GM18867 (cell line): ENCODE measurements around the gene COPG2.
"Not testable (repeated sequence)": the region's sequence is repeated elsewhere in the genome, so short reads cannot be mapped to it uniquely, and the experiment has no call there.

ENCODE experiments used
- ATAC-seq: cut with Tn5 transposase; IDR thresholded peaks from one replicate; pipeline ENCODE4 v1.9.1; 2021; ENCODE audit warnings: mild to moderate bottlenecking, moderate library complexity; ENCODE audit not compliant: unreplicated experiment

The COPG2 gene

DNA sequence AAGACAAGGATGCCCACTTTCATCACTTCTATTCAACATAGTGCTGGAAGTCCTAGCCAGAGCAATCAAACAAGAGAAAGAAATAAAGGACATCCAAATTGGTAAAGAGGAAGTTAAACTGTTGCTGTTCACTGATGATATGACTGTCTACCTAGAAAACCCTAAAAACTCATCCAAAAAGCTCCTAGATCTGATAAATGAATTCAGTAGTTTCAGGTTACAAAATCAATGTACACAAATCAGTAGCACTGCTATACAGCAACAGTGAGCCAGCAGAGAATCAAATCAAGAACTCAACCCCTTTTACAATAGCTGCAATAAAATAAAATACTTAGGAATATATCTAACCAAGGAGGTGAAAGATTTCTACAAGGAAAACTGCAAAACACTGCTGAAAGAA, 98.4 kb downstream of the COPG2 start:
- not testable (repeated sequence) for ATAC-seq

- no peak for ATAC-seq
Observed at GRCh38 chr7:130566898-130567280, 101.7 kb downstream of the COPG2 start.

- ATAC-seq = no peak
Observed at GRCh38 chr7:130566168-130566897, 102.2 kb downstream of the COPG2 start.

GRCh38 chr7:130560972-130561371, 107.6 kb downstream of the COPG2 start:
- no peak for ATAC-seq

DNA sequence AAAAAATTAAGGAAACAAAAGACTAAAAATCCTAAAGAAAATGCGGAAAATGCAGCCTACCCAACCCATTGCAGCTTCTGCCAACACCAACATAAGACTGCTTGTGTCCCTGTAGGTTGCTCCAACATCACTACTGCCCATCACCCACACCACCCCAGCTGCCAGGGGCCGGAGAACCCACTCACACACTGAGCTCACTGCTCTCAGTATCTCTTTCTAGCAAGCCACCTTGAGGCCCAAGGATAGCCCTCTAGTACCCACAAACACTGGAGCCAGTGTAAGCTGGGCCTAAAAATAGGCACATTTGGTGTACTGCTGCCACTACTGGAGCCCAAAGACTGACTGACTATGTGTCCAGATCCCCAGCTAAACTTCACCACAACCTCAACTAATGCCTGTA, 109.4 kb downstream of the COPG2 start:
- no peak for ATAC-seq

DNA sequence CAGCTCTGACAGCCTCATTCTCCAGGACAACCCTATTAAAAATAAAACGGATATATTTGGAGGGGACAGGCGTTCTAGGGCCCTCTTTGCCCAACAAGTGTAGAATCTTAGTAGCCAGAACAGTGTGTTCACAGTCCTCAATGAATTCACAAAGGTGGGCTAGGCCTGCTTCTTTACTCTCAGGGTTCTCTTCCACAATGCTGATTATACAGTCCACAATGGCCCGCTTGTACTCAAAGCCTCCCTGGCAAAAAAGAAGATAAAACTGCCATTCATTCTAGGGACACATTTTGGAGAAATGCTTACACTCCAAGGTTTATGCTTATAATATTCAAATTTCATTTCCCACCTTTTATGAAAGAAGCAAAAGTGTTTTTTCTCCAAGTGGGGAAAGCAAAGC, 114.1 kb downstream of the COPG2 start:
- no peak for ATAC-seq

DNA sequence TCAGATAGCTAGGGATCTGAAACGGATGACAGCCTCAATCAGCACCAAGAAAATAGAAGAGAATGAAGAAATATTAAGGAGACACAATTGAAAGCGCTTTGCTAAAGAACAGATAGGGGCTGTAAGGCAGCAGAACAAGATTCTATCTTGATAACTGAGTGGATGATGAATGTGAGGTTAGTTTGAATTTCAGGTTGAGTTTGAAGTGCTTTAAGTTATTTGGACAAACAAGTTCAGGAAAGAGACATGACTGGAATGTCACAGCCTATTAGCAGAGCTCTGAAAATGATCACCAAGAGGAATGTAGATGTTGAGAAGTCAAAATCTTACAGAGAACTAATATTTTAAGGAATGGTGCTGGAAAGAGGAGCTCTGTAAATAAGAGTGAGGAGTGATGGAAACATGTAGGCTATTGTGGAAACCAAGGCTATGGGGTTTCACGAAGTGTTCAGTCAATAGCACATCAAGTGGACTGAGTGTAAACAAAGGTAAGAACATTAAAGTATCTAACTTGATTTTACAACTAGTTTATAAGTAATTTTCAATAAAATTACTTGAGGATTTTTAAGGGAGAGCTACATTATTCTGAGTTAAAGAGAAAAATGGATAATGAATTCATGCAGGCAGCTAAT, 115.0 kb downstream of the COPG2 start:
- ATAC-seq = no peak

DNA sequence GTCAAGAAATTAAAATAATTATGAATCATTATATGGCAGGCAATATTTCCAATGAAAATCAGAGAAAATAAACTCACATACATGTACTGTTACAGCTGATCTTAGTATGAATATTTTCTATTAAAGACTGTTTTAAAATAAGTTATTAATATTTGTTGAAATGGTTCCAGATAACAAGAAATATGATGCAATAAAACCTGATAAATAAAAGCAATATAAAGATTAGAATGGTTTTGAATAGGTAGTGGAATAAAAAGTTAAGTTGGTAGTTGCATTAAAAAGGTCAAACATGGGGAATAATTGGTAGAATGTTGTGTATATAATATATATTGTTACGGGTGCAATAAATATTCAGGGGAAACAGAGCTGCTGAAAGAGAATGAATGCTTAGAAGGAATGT, 124.2 kb downstream of the COPG2 start:
- ATAC-seq = no peak

GRCh38 chr7:130543487-130544010, 125.0 kb downstream of the COPG2 start:
- no peak for ATAC-seq

GRCh38 chr7:130542297-130542696, 126.3 kb downstream of the COPG2 start:
- ATAC-seq = not testable (repeated sequence)

DNA sequence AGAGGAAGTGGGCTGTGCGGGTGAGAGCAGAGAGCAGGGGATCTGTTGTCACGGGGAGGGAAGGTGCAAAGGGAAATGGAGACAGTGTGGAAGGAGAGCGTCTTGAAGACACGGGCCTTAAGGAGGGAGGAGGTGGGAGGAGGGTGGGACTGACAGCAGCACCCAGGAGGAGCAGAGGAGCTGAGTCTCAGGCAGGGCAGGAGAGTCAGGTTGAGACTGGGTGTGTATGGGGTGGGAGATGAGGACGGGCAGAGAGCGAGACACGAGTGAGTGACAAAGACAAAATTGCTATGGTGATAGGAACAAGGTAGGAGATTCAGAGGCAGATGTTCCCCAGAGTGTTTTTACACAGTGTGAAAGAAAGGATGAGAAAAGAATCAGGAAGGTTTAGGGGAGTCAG, 127.3 kb downstream of the COPG2 start:
- not testable (repeated sequence) for ATAC-seq

GRCh38 chr7:130537894-130538293, 130.7 kb downstream of the COPG2 start:
- ATAC-seq = not testable (repeated sequence)

DNA sequence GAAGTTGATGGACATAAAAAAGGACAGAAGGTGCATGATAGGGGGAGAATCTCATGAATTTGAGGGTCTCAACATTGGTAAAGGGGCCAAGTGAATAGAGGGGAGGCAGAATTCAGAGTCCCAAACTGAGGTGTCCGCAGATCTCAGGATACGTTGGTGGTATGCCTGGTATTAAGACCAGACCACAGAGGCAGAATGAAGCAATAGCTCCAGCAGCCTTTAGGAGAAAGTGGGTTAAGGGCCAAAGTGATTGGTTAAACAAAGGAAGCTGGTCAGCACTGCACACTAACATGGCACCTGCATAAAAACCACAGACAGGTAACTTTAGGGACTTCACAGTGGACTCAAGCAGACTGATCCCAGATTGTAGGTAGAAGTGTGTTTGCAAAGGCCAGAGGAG, 139.1 kb downstream of the COPG2 start:
- ATAC-seq = no peak

GRCh38 chr7:130527752-130528355, 140.7 kb downstream of the COPG2 start:
- ATAC-seq = not testable (repeated sequence)

- no peak for ATAC-seq
Observed at GRCh38 chr7:130524628-130525027, 143.9 kb downstream of the COPG2 start.

GRCh38 chr7:130523519-130524125, 144.9 kb downstream of the COPG2 start:
- not testable (repeated sequence) for ATAC-seq

- ATAC-seq = no peak
Observed at GRCh38 chr7:130521258-130521951, 147.1 kb downstream of the COPG2 start.

DNA sequence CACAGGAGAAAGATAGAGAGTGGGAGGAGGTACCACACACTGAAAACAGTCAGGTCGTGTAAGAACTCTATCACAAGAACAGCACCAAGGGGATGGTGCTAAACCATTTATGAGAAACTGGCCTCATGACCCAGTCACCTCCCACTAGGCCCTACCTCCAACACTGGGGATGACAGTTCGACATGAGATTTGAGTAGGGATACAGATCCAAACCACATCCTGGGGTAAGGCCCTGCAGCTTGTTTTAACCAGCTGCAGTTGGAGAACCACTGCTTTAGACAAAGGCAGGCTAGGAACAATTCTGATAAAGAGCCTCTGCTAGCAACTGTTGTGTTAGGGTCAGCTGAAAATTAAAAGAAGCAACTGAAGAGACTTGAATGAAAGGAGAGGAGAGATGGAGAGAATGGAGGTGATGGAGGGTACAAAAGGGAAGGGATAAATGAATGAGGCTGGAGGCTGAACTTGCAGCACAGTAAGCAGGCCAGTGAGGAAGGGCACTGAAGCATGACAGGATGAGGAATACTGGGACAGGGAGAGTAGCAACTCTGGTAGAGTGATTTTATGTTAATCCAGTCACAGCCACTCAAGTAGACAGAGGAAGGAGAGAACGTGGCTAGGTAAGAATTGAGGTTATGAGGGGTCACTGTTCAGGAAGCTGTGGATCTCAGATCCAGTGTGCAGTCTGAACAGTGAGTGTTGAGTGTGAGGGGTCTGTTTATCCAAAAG, 153.1 kb downstream of the COPG2 start:
- ATAC-seq = no peak

GRCh38 chr7:130513447-130513846, 155.1 kb downstream of the COPG2 start:
- no peak for ATAC-seq

DNA sequence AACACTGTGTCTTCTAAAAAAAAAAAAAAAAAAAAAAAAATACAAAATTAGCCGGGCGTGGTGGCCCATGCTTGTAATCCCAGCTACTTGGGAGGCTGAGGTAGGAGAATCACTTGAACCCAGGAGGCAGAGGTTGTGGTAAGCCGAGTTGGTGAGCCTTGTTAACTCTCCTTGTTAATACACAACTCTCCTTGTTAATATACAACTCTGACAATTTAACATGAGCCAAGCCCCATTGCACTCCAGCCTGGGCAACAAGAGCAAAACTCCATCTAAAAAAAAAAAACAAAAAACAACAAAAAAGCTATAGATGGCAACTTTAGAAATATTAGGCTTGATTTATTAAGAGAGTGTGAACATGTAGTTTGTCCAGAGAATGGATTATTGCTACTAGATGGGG, 156.5 kb downstream of the COPG2 start:
- ATAC-seq = not testable (repeated sequence)
